ENCODE measurements around the gene NHS.

NHS gene

DNA sequence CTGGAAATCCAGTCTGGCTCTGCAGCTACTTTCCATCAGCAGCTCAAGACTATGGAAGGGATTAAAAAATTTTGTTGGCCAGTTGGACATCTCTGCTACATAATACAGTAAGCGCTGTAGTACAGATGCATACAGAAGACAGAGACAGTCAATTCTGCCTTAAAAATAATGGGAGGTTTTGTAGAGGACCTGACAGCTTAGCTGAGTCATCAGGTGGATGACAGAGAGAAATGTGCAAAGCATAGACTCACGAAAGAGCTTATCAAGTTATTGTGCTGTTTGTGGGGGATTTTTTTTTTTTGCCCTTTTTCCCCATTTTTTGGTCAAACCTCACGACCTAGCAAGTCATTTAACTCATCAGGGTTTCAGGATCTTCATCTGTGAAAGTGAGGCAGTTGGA, 213.3 kb downstream of the NHS start:
- DNase-seq (ENCODE audit: low read depth, low spot score), result no peak

DNA sequence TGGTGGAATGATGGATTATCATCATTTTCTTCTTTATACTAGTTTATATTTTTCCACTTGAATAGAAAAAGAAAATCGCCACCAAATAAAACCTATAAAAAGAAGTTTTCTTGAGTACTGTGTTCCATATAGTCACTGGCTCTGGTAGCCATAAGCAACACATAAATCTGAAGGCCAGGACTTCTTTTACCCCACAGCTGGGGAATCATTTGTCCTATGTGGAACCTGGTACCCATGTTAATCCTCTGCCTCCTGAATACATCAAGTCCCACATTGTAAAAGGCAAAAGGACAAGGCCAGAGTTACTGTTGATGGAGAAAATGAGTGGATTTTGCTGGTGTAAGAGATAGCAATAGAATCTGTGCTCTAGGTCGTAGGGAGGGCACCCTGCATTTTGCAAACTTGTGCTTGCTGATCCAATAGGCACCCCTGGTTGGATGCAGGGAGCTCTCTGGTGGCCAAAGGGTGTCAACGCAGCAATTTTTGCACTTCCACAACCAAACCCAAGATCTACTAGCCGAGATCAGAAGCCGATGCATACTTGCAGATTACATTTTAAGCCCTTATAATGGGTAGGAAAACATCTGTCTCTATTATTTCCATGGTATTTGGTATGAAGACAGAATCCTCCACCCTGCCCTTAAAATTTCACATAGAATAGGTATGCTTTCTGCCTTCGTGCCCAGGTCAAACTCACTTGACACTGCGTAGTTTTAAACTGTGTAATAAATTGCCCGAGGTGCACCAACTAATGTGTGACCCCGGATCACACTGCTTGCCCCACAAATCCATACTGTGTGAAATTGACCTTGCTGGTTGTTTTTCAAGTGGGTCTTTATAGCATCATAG, 216.1 kb downstream of the NHS start:
- DNase-seq (ENCODE audit: low read depth, low spot score), result no peak

DNA sequence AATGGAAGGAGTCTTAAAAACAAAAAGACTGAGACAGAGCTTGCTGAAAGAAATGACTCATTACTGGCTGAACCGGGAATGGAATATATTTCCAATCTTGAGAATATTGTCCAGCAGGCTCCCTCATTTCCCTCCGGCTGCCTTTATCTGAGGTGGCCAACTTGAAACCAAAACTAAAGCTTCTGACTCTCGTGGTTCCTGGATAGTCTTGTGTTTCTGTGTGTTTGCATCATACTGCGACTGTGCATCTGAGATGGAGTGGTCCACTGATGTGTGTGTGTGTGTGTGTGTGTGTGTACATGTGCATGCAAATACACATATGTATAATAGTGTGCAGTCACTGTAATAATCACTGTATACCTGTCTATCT, 216.7 kb downstream of the NHS start:
- DNase-seq (ENCODE audit: low read depth, low spot score), result no peak

DNA sequence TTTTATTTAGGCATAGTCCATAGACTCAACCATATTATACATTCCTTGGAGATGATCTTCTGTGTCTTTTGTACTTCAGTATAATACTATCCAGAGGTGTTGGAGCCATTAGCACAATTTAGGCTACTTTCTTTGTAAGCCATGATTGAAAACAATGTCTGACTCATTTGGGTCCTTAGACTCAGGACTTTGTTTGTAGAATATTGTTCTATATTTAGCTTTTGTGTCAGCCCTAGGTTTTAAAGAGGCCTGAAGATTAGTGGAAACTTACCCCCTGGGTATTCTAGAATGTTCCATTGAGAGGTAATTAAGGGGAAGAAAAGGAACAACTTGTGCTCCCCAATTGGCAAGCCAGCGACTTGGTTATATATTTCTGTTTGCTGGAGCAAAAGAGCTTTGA, 217.1 kb downstream of the NHS start:
- no peak for DNase-seq (ENCODE audit: low read depth, low spot score)

DNA sequence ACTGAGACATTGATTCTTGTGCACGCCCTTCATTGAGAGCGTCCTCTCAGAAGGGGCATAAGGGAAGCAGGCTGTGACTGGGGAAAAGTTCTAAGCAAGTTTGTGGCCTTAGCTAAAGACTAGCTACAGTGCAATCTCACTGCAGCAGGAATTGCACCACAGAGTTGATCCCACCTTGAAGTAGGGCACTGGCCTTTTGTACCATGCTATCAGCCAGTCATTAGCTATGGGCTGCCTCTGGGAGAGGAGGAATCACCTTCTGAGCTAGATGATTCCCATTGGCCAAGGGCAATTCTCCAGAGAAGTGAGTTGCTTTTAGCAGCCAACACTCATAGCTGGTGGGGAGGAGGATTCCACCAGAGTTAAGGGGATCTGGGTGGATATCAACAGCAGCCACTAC, 219.7 kb downstream of the NHS start:
- no peak for DNase-seq (ENCODE audit: low read depth, low spot score)

DNA sequence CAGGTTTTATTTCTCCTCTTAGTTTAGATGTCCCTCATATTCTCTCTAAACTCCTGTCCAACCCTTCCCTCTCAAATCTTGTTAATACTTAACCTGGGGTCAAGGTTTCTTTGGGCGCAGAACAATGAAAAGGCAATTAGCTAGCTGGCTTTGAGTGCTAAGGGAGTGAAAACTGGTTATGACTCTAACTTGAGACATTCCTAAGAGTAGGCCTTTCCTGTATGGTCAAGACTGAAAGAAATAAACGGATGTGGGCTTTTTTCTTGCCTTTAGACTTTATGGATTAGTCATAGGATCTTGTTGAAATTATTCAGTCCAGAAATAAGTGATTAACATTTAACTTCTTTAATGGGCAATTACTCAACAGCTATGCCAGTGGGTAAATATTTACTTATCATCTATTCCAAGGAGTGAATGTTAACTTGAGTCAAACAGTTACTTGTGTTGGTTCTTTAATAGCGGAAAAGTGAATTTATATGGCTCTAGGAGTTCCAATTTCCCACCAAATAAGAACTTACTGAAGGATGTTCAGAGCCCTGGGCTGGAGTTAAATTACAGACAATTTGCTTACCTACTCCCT, 220.5 kb downstream of the NHS start:
- no peak for DNase-seq (ENCODE audit: low read depth, low spot score)

DNA sequence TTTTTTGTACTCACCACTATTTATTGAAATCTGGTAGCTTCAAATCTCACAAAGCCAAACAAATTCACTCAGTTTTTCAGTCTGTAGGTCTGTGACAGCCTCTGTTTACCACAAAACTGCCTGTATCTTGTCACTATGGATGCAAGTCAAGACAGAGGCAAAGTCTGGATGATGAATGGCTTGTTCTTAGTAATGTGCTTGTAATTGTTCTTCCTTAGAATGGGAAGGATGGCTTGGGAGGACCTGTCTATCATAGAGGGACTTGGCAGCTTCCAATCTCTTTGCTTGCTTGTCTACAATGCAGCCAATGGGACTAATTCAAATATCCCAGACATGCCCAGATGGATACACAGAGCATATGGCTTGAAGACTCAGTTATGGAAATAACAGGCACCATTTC, 221.1 kb downstream of the NHS start:
- DNase-seq (ENCODE audit: low read depth, low spot score), result no peak

DNA sequence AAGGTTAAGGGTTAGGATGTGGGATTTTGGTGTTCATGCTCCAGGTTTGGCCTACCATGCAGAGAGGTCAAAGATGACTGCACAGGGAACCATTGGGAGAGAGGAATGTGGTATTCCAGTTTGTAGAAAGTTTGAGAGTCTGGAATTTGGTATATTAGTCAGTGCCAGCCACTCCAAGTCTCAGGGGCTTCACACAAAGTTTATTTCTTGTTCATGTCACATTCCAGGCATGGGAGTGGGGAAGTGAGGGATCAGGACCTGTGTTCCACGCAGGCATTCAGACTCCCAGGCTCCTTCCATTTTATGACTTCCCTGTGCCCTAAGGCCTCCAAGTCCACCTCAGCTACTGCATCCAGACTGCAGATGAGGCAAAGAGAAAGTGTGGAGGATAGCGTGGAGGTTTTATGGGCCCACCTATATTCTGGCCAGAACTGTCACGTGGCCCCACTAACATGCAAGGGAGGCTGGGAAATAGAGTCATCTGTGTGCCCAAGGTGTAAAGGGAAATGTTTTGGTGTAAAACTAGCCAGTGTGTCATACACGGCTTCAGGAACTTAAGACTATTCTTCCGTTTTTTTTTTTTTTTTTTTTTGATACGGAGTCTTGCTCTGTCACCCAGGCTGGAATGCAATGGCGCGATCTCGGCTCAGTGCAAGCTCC, 221.7 kb downstream of the NHS start:
- no peak for DNase-seq (ENCODE audit: low read depth, low spot score)

DNA sequence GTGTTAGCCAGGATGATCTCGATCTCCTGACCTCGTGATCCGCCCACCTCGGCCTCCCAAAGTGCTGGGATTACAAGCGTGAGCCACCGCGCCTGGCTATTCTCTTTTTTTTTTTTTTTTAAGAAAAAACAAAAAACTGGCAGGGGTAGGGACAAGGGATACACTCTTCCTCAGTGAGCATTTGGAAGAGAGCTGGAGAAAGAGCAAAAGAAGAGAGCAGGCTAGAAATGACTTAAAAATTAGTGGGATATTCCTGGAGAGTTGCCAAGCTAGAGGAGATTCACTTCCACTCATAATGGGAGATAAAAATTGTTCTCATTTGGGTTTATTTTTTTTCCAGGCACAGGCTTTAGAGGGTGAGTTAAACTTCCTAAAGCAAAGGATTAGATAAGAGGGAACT, 222.3 kb downstream of the NHS start:
- DNase-seq (ENCODE audit: low read depth, low spot score), result no peak

DNA sequence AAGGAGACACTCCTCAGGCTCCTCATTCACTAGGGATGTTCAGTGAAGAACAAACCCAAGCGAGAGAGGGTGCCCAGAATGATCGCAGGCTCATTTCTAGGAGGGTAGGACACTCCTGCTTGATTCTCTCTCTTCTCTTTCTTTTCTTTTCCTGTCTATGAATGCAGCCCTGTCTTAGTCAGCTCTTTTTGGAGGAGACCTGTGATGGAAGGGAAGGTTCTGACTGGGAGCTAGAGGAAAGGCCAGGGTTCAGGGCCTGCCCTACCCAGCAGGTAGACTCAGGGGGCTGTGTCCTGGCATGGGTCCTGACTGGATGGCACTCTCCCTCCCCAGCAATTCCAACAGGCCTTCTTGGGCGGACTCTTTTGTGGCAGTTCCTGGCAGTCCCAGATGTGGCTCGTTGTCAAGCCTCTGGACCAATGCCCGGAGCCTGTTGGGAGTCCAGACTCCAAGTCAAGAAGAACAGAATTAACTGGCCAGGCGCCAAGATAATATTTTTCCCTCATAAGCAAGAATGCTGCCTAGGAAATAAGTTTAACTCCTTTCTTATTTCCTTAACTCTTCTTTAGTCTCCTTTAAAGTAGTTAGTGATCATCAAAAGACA, 222.9 kb downstream of the NHS start:
- no peak for DNase-seq (ENCODE audit: low read depth, low spot score)

DNA sequence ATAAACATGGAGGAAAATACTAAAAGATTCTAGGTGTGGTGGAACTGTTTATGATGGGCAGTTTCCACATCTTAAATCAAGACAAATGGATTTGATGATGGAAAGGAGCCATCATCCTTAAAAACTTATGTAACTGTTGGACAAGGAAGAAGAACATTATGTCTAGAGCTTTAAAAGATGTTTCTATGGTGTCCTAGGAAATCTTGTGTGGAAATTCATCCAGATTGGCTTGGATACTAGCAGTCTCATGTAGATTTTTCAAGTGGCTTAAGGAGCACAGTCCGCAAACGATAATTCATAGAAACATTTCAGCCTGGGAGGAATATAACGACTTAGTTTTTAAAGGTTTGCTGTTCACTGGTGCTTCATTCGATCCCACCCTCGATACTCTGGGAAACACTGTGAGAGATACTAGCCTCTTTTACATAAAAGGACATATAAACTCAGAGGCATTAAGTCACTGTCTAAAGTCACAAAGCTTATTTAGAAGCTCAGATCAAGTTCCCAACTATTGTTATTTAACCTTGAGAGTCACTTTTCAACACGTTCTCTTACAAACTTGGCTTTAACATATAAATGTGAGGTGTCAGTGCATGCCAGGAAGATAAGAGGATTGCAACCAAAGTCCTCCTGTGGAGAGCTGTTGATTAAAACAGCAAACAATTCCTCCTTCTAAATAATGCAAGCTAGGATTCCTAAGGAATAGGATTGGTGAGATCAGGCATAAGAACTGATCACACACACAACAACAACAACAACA, 226.6 kb downstream of the NHS start:
- DNase-seq (ENCODE audit: low read depth, low spot score), result no peak

DNA sequence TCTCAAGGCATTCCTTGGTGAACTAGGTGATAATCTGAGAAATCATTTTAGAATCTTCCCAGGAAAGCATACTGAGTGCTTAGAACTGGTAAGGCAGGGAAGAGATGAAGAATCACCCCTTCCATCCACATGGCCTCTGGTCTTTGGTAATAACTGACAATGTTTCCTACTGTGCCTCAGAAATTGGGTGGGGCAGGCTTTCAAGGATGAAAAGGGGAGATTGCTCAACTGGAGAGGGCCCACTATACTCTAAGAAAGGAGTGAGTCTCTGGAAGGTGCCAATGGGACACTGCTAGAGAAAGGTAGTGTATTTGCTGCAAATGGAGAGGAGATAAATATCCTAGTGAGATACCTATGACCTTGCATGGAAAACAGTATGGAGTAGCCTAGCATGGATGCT, 227.2 kb downstream of the NHS start:
- no peak for DNase-seq (ENCODE audit: low read depth, low spot score)

DNA sequence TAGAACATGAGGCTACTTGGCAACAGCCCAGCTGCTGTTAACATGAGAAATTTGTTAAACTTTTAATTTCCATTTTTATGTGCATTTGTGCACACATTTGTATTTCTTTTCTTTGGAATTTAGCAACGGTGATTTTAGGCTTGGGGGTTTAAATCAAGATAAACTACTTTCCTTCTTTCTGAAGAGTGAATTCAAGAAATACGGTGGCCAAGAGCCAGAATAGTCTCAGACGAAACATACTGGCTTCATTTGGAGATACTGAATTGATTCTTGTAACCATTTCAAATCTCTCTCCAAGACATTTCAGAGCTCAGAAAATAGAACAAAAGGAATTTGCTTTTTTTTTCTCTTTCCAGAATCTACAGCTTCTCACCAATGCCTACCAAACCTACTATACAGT, 228.2 kb downstream of the NHS start:
- DNase-seq (ENCODE audit: low read depth, low spot score), result no peak

DNA sequence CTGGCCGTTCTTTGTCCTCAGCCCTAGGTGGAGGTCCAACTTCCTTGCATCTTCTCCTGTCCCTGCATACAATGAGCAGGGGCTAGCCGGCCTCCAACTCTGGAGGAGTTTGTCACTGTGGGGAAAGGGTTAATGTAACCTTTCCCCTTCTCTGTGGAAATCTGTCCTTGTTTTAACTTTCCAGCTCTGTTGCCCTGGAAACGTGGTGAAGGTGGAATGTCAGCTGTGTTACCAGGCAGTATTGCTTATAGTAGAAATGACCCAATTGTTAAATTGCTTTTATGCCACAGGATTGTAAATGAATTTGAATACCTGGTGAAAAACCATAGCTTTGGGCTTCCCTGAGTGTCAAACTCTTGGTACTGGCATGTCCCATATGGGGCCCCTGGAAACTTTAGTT, 230.7 kb downstream of the NHS start:
- DNase-seq (ENCODE audit: low read depth, low spot score), result no peak

DNA sequence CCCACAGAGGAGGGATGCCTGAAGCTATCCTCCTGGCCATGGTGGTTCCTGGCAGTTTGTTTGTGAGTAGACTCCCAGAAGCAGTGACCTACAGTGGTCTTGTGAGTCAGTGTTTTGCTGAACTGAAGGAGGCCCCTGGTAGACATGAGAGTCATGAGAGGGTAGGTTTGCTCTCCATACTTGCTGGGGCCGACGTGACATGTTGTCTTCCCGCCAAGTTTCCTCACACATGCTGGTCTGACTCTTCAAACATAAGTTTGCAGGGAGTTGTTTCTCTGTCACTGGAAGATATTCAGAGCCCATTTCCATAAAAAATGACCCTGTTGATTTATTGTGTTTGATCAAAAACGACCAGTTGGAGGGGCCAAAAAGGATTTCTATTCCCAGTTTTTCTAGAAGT, 231.2 kb downstream of the NHS start:
- no peak for DNase-seq (ENCODE audit: low read depth, low spot score)

DNA sequence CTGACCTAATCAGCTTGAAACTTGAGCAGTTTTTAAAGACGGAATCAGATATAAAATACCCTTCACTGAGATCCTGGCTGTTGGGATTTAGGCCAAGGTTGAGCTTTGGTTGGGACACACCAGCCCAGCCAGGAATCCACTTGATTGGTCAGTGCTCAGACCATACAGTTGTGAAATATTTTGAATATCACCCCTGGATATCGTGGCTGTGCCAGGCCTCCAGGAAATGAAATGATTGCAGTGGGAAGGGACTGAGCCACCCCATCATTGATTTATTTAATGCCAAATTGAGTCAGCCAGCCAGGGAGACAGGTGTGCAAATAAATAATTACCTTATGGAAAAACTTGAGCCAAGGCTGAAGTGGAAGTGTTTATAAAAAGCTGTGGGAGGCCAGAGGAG, 233.9 kb downstream of the NHS start:
- no peak for DNase-seq (ENCODE audit: low read depth, low spot score)

DNA sequence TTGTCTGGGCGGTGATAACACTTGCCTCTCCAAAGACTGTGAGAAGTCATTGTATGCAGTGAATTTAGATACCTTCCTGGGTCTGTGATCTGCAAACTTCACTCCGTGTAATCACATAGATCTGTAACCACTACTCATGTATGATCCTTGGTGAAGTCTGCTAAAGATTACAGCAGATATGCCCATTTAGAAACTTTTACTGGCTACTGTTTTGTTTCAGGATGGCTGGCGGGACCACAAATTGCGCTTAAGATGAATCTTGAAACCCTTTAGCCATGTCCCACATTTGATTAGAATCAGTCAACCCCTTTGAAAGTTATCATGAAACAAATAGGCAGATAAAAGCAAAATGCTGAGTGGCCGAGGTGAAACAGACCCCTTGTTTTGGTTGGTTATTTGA, 235.8 kb downstream of the NHS start:
- DNase-seq (ENCODE audit: low read depth, low spot score), result no peak

DNA sequence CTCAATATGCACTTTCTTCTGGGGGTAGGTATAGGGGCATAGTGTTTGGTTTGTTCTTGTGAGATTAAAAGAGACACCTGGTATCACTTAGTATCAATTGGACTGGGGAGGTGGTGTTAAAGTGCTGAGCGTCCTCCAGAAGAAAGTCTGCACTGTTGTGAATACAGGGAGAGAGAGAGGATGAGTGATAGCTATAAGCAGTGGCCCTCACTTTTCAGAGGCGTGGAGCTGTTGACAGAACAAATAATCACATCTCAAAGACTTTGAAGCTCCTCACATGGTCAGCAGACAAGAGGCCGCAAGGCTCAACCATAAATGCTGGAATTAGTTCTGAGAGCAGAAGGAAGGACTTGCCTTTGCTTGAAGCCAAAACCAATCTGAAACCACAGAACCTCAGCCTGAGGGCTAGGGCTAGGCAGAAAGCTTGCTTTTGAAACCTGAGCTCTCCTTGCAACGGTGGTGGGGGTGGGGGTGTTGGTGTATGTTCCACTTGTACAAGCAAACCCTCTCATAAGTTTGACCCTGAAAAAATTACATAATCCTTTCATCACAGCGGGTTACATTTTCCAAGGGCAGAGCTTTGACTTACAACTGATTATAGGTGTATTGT, 239.1 kb downstream of the NHS start:
- no peak for DNase-seq (ENCODE audit: low read depth, low spot score)

DNA sequence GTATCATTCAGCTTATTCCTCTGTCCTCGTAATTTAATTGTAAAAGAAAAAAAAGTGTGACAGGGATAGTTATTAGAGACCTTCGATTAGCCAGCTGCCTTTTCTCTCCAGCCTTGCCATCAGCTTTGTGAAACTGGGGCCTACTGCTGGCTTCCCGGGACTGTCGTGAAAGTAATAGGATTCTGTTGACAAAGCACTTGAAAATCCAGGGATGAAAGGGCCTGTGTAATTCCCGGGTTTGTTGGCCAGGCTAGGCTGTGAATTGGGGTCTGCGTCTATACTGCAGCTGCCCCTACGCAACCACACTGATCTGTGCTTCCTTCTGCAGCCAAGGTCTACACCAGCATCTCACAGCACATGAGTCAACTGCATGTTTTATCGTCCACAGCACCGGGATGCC, 241.9 kb downstream of the NHS start:
- DNase-seq (ENCODE audit: low read depth, low spot score), result no peak

DNA sequence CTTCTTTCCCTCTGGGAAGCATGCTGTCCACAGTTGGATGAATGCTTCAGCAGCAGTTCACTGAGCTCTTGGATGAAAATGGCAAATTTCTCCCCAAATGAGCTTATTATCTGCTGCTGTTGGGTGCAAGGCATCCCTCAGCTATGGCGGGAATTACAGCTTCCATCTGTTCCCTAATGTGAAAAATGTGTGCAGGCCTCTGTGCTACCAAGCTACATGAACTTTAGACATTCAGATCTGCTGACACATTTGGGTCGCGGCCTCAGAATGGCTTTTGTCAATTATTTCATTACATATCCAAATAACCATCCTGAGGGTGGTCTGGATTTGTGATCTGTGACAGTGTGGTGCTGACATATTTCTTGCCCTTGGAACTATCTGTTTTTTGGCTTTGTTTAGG, 242.8 kb downstream of the NHS start:
- no peak for DNase-seq (ENCODE audit: low read depth, low spot score)

DNA sequence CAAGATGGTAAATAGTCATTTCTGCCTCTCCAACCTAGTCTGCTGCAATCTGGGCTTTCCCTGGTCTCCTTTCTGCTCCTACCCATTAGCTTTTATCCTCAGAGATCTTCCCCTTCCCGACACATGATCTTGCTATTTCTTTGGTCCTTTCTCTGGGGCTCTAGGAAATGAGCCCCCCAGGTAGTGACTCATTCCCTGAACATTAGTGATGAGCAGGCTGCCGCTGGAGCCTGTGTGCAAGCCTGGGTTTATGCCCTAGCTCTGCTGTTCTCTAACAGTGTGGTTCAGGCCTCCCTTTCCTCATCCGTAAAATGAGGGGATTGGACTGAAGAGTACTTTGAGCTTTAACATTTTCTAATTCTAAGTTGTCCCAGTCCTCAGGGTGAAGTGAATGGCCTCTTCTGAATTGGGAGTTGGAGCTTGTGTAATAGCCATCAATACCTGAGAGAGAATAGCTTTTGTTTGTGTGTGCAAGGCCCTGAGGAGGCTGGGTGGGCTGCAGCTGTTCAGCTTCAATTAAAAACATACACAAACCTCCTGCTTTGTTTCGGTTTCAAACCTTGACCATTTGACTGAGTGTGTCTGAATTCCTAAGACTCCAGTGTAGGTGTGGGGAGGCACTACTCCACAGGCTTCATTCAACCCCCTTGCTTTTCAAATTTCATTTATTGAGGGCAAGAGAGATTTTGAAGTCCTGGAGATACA, 246.7 kb downstream of the NHS start:
- no peak for DNase-seq (ENCODE audit: low read depth, low spot score)

All from activated naive CD8-positive, alpha-beta T cell treated with anti-CD3 and anti-CD28 coated beads, Interleukin-2, amount 50 U/mL, for 16 hours (primary cell).